Activated T-cell treated with anti-CD3 and anti-CD28 coated beads for 4 hours (primary cell): Measurements from ENCODE around the gene TLDC2.
A peak's percentile ranks its signal among the peaks of the same experiment; 100 is the strongest.
"Not testable (repeated sequence)": the region's sequence is repeated elsewhere in the genome, so short reads cannot be mapped to it uniquely, and the experiment has no call there.

ENCODE experiments used
- DNase-seq: peaks from one replicate; pipeline ENCODE4 v3.0.0-alpha.2; 2020

The TLDC2 gene

DNA sequence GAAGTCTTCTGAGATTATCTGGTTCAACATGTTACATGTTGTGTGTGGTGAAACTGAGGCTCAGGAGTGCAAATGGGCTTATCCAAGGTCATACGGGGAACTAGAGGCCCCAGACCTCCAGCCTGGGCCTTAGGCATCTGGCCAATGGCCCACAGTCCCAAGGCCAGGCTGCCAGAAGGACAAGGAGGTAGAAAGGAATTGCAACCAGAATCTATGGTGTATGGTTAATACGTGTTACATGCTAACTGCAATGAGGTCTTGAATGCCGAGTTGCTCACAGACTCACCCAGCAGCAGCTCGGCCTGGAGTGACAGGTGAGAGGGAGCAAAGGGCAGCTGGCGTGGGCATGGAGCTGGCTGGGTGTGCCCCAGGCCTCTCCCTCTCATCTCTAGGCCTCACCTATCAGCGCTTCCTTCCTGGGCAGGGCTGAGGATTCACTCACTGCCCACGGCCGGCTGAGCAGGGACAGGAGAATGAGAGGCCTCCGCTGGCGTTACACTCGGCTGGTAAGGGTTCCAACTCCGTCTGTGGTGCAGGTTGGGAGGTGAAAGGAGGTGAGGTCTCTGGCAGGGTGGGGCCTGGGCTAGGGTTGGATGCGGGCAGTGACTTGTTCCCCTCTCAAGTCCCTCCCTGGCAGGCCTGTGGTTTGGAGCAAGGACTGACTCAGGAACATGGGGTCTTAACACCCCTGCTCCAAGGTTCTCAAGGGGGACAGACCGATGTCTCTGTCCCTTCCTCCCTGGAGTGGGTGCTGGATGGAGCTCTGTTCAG is at the start of gene TLDC2:
TLDC2 (plus strand) TSS at position 437 of the 771 bp plus-strand sequence; CDS start at position 474, 37 bp downstream.
- no peak for DNase-seq

DNA sequence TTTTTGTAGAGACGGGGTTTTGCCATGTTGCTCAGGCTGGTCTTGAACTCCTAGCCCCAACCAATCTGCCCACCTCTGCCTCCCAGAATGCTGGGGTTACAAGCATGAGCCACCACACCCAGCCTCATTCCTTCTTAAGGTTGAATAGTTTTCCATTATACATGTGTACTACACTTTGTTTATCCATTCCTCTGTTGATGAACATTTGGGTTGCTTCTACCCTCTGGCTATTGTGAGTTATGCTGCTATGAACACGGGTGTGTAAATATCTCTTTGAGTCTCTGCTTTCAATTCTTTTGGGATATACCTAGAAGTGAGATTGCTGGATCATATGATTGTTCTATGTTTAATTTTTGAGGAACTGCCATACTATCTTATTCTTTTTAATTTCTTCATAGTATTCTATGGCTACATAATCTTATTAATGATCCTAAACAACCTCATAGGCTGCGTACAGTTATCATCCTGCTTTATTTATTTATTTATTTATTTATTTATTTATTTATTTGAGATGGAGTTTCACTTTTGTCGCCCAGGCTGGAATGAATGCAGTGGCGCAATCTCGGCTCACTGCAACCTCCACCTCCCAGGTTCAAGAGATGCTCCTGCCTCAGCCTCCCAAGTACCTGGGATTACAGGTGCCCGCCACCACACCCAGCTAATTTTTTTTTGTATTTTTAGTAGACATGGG is 49.2 kb upstream of the TLDC2 start:
- DNase-seq, result no peak

DNA sequence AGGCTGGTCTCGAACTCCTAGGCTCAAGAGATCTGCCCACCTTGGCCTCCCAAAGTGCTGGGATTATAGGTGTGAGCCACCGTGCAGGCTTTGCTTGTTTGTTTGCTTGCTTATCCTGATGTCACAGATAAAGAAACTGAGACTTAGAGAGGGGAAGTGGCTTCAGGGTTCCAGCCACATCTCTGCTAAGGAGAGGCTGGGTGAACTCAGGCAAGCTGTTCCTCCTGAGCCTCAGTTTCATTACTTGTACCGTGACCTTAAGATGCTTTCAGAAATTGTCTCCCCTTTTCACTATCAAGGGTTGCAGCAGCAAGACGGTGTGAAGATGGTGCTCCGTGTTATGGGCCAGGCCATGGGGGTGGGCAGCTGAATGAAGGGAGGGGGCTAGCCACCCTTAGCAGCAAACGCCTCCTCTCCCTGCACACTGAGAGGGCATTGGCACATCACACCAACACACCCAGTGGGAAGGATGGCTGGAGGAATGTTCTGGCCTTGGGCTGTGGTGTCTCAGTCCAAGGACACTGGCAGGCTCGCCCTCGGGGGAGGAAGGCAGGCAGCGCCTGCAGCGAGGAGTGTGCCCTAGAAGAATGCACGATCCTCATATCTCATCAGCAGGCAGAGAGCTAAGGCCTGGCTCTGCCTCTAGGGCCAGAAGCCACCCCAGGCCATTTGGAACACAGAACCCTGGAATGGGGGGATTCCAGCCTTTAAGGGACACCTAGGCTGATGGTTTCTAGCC is 48.2 kb upstream of the TLDC2 start:
- DNase-seq, result no peak

DNA sequence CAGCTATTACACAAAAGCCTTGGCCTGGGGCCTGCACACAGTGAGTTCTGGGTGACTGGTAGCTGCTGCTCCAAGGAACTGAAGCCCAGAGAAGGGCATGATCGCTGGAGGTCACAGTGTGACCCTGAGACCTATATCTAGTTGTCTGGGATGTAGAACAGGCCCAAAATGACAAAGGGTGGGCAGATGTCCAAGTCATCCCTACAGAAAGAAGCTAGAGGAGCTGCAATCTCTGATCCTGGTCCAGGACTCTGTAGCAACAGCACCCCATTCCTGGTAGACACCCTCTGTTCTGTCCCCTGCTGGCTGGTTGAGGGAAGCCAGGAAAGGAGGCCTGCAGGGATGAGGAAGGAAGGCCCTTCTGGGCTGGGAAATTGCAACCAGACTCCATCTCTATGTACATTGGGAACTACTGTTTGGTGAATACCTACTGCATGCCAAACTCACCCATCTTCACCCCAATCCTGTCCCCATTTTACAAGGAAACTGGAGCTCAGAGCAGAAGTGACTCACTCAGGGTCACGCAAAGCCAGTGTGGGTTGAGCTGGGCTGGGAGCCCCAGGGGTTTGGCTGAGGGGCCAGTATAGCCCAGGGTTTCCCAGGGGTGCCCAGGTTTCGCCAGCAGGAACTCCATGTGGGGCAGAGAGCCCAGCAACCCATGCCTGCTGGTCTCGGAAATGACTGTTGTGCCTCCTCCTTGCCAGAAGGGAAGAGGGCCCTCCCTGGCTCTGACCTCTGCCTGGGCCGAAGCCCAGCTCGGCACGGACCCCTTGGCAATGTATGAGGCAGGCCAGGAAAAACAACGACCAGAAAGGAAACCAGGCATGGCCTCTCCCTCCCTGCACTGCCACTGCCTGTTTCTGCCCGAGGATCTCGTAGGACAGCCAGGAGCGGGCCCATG is 44.9 kb upstream of the TLDC2 start:
- DNase-seq, result no peak

DNA sequence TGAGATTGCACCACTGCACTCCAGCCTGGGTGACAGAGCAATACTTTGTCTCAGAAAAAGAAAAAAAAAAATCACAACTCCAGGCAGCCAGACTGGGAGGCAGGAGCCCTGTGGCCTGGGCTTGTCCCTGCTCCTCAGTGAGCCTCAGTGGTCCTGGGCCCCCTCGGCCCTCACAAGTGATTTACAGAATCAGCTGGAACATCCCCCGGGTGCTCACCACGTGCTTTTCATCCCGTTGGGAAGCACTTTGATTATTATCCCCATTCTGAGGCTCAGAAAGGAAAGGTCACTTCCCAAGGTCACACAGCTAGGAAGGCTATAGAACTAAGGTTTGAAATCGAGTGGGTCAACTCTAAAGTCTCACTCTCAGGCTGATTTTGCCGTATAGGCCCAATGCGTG is 43.1 kb upstream of the TLDC2 start:
- no peak for DNase-seq

DNA sequence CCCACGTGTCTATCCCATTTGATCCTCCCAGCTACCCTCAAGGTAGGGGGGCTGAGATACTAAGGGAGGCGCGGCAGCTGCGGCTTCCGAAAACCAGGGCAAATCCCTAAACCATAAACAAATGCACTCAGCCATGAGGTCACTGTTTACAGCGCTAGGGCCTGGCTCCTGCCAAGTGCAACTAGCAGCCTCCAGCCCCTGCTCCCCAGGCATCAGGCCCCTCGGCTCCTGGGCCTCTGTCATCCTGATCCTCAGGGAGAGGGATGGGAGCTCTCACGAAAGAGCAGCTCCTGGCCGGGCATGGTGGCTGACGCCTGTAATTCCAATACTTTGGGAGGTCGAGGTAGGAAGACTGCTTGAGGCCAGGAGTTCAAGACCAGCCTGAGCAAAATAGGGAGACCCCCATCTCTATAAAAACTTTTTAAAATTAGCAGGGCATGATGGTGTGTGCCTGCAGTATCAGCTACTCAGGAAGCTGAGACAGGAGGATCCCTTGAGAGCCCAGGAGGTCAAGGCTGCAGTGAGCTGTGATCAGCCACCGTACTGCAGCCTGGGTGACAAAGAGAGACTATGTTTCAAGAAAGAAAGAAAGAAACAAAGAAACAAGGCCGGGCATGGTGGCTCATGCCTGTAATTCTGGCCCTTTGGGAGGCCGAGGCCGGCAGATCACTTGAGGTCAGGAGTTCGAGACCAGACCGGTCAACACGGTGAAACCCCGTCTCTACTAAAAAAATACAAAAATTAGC is 42.5 kb upstream of the TLDC2 start:
- DNase-seq, result no peak

DNA sequence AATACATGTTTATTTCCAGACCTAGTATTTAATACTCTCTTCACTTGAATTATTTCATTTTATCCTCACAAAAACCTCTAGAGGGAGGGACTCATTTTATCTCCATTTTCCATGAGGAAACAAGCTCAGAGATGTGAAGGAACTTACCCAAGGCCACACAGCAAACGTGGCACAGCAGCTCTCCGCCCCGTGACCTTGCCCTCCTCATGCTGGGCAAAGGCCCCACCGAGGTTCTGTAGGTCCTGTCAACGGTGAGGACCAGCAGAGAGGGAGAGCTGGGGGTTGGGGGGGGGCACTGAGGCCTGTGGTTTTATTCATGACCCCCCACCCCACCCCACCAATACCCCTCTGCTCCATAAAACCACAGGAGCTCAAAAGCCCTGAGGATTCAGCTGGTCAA is 40.9 kb upstream of the TLDC2 start:
- no peak for DNase-seq

DNA sequence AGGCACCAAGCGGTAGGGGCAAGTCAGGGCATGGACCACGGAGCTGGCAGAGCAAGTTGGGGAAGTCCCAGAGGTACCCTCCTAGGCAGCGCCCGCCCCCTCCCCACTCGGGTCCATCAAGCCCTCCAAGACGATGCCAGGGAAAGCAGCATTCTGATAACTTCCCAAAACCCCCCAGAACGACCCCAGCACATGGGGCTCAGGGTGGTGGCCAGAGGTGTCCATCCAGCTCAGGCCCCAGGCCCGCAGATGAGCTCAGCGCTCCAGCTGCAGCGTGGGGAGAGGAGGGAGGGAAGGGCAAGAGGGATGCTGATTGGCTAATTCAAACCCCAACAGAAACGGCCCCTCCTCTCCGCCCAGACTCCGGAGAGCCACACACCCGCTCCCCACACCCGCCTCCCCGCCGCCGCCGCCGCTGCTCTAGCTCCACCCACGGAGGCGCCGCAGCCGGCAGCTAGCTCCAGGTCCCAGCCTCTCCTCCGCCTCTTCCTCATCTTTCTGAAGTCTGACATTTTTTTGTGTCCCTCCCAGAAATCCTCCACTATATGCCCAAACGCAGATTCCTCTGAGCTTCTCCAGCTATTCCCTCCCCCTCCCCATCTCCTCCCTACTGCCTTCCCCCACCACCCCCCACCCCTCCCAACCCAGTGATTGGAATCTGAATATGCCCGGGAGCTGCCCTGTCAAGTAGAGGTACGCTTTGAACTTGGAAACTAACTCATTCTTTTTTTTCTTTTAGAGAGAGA is 40.3 kb upstream of the TLDC2 start:
- DNase-seq, result peak; percentile 71

DNA sequence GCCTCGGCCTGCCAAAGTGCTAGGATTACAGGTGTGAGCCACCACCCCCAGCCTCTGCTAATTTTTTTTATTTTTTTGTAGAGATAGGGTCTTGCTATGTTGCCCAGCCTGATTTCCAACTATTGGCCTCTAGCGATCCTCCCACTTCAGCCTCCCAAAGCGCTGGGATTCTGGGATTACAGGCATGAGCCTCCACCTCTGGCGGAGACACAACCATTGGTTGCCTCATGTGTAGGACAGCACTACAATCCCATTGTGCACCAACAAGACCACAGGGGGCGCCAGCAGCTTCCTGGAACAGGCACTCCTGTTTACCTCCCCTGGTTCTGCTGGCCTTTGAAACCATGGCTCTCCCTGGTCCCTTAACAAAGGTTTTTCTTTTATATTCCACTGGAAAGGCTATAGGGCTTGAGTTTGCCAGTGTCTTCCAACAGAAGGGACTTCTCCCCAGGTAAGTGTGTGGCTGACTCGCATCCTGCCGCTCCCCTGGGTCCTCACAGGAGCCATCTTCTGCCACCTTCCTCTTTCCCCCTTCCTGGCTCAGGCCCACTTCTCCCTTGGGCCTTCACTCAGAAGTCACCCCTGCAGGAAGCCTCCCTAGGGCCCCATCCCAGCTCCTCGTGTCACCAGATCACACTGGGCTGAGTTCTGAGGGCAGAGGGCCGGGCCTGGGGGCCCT is 39.2 kb upstream of the TLDC2 start:
- no peak for DNase-seq

DNA sequence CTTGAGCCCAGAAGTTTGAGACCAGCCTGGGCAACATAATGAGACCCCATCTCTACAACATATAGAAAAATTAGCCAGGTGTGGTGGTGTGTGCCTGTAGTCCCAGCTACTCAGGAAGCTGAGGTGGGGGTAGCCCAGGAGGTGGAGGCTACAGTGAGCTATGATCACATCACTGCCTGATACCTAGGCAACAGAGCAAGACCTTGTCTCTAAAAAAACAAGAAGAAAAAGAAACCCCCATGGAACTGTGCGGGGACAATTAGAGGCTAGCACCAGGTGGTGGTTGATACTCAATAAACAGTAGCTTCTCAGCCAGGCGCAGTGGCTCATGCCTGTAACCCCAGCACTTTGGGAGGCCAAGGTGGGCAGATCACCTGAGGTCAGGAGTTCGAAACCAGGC is 37.6 kb upstream of the TLDC2 start:
- DNase-seq, result not testable (repeated sequence)

DNA sequence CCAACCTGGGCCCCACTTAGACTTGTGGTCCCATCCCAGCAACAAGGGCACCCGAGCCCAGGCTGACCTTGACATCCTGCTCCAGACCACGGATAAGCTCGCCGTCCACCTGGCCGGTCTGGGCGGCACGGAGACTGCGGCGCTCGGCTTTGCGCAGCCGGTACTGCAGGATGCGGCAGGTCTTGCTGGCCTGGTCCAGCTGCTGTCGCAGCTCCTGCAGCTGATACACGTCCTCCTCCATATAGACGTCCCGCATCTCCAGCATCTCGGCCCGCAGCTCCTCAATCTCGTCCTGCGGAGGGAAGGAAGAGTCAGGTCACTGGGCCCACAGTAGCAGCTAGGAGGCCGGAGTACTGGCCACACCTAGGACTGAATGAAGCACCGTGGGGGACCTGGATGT is 36.8 kb upstream of the TLDC2 start:
- DNase-seq, result no peak

DNA sequence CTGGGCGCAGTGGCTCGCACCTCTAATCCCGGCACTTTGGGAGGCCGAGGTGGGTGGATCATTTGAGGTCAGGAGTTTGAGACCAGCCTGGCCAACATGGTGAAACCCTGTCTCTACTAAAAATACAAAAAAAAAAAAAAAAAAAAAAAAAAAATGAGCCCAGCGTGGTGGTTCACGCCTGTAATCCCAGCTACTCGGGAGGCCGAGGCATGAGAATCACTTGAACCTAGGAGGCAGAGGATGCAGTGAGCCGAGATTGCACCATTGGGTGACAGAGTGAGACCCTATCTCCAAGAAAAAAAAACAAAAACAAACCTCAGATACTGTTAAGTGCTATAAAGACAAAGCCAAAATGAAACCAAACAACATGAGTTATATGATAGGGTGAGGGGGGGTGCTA is 34.9 kb upstream of the TLDC2 start:
- DNase-seq, result not testable (repeated sequence)

DNA sequence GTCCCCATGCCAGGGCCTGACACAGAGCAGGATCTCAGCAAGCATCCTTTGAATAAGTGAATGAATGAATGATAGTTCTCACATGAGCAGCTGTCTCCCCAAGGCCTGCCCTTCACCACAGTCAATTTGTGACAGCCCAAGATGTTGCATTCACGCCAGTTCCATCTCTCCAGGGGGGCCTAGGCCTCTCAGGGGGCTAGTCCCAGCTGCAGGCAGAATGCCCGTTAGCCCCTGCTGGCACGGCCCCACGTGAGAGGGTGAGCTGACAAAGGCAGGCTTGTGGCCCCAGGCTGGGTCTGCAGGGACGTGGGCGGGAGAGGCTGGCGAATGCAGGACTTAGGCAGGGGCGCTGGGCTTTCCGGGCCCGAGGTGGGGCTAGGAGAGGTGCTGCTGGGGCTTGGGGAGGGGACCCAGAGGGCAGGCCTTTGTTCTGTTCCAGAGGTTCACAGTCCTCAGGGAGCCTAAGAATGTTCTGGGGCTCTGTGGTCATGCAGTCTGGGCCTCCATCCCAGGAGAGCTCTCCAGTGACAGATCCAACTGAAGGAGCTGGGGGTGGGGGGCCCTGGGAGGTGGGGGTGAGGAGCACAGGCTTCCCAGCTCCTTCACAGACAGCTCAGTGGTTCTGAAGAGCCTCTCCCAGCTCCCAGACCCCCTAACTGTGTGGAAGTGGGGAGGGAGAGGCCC is 30.5 kb upstream of the TLDC2 start:
- no peak for DNase-seq

DNA sequence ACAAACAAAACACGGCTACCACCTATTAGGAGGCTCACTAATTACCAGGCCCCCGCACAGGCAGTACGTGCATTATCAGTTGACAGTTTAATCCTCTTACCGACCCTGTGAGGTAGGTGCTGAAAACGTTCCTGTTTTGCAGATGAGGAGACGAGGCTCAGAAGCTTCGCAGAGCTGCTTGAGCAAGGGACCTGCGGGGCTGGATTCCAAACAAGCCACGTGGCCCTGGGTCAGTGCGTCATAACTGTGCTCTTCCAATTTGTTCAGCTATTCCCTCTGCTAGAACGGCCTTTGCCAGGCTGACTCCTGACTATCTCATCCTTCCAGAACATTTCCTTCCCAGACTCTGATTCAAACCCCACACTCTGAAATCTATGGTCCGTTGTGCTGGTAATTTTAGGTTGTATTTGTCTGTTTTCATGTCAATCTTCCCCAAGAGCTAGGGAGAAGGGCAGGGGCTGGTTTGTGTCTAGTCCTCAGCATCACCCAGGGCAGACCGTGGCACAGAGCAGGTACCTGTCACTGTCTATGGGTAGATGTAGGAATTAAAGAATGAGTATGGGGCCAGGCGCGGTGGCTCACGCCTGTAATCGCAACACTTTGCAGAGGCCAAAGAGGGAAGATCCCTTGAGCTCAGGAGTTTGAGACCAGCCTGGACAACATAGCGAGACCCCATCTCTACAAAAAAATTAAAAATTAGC is 28.8 kb upstream of the TLDC2 start:
- DNase-seq, result no peak

DNA sequence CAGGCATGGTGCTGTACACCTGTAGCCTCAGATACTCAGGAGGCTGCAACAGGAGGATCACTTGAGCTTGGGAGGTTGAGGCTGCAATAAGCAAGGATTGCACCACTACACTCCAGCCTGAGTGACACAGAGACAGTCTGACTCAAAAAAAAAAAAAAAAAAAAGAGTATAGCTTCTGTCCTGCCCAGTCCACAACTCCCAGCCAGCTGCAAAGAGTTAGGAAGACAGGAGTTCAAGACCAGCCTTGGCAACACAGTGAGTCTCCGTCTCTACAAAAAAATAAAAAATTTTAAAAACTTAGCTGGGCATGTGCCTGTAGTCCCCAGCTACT is 28.3 kb upstream of the TLDC2 start:
- DNase-seq, result no peak

DNA sequence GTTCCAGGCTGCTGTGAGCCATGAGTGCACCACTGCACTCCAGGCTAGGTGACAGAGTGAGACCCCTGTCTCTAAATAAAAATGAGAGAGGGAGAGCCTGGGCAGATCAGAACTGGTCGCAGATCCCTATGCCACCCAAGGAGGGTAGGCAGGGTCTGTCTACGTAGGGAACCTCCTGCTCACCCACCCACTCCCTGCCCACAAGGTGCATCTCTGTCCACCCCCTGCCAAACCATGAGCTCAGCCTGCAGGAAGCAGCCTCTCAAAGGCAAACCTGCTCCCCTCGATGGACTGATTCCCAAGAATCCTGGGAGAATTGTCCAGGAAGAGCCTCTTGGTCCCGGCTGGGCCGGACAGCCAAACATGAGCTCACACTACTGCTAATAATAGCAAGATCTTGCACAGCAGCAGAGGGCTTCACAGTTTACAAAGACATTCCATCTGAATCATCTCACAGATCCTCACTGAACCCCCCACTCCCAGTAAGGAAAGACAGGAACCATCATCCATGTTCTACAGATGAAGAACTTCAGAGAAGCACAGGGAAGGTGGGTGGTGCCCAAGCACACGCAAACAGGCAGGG is 27.8 kb upstream of the TLDC2 start:
- DNase-seq, result no peak

DNA sequence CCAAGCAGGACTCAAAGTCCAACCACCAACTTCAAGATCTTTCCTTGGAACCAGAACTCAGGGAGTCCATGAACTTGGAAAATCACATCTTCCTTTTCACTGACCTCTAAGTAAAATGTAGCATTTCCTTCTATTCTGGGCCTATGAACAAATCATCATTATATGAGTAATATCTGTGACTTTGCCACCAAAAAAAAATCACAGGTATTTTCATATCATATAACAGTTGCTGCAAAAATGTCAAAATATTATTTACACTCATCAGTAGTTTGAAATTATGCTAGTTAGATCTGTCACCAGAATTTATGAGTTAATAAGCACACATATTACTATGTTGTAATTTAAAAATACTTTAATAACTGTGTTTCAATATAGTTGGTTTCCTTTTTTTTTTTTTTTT is 27.3 kb upstream of the TLDC2 start:
- no peak for DNase-seq

DNA sequence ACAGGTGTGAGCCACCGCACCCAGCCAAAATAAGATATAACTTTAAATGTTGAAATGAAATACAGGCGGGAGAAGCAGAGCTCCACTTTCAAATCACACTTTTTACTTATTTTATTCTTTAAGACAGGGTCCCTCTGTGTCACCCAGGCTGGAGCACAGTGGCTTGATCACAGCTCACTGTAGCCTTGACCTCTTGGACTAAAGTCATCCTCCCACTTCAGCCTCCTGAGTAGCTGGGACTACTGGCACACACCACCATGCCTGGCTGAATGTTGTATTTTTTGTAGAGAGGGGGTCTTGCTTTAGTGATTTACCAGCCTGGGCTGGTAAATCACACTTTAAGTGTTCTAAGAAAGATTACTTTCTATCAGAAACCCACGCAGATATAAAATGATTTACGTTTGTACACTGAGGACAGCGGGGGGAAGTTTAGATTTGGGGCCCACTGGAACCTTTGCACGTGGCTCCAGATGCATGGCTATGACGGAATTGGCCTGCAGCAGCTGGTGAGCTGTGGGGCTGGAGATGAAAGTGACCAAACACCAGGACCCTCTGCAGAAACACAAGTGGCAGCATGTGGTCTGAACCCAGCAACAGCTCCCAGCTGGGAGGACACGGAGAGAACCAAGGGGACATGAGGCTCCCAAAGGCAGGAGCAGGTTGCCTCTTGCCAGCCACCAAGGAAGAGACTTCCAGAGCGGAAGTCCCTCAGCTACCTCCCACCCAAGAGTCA is 26.4 kb upstream of the TLDC2 start:
- no peak for DNase-seq
